ENCODE results near the gene ARHGAP24. TPM values are rescaled to one million over a fixed set of nuclear protein-coding genes. Genes with fewer than 3 reads are reported as not detected.

The ARHGAP24 gene
- polyA plus RNA-seq, 1 of the 3 experiments (the other 2 are of a cell fraction), result 1.4 TPM

DNA sequence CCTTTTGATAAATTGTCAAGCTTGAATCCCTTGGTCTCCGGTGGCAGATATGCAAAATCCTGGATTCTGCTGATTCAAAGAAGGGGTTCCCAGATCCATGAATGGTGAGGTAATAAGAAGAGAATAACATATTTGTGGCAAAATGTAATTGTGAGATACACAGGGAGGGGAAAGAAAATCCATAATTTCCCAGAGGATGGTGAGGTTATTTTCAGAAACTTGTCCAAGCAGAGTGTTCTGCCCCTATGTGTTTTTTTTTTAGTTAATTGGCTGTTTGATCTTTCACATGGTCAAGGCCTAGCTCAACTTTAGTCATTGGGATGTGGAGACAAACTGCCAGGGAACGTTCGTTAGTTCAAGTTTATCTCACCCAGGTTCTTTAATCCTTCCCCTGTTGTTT lies 476.1 kb downstream of the ARHGAP24 start:
- no peak for DNase-seq
- CTCF ChIA-PET, result interaction anchor here (2.6 kb wide), 1 partner anchor 154 kb away, joined by 9 read pairs; no protein-coding TSS in a partner anchor
- Histone ChIP-seq H3K4me2 (no peak overlapping the region), H2AFZ (ENCODE audit: low read depth) (no peak overlapping the region), H3K79me2 (ENCODE audit: insufficient read depth) (no peaks in the 10 kb centered on the region), H3K4me1 (ENCODE audit: control insufficient read depth in 1 of 2, insufficient read depth in 2 of 2, low read depth in 1 of 2, low read length in 1 of 2) (peaks cover 0 to 2% of the 10 kb centered on the region in 2 experiments; a peak in 2 of 4 replicates), H3K9ac (no peak overlapping the region), H3K27ac (ENCODE audit: low read depth in 2 of 2, low read length in 1 of 2) (no peak overlapping the region), H4K20me1 (ENCODE audit: insufficient read depth) (no peaks in the 10 kb centered on the region), H3K36me3 (replicated peaks in 1 of 2; ENCODE audit: control insufficient read depth in 1 of 2, insufficient read depth in 2 of 2, low read length in 1 of 2) (no peaks in the 10 kb centered on the region), H3K9me3 (no peaks in the 10 kb centered on the region), H3K27me3 (ENCODE audit: insufficient read depth) (no peaks in the 10 kb centered on the region), H3K9me2 (no peaks in the 10 kb centered on the region), H3K4me3 (ENCODE audit: low read depth in 2 of 2, low read length in 1 of 2) (no peak overlapping the region), H3F3A (replicated peaks; ENCODE audit: insufficient read depth) (peaks cover 3% of the 10 kb centered on the region)
- POLR2A ChIA-PET, result no interaction called here
- TF ChIP-seq SIN3A (IDR thresholded peaks at IDR 0.05; ENCODE audit: borderline replicate concordance, low read depth, low read length) (no peak), RCOR1 (IDR thresholded peaks at IDR 0.05; ENCODE audit: low read length) (no peak), TEAD4 (IDR thresholded peaks at IDR 0.05; ENCODE audit: borderline replicate concordance, insufficient read depth) (no peak), ELF1 (IDR thresholded peaks at IDR 0.05) (no peak)
- WGBS (ENCODE audit: low lambda C conversion rate), result 91% methylated on average over 3 of the region's 3 CpGs

DNA sequence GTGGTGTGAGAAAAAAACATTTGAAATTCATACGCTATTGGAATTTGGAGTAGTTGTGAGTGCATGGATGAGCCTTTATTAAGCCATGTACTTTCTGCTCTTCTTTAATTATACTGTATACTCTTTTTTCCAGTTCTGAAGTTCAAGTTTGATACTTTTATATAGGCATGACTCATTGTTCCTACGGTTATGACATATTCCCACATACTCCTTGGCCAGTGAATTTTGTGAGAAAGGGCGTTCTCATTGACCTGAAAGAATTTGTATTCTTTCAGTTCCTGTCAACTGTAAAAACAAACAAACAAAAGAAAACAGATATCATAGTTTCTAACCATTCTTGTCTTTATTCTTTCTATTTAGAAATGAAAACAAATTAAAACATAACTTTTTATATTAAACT lies 477.6 kb downstream of the ARHGAP24 start:
- H3K27ac ChIP-seq (ENCODE audit: low read depth in 2 of 2, low read length in 1 of 2), result peak overlapping the region in 1 of 2 experiments; percentile 61; a peak in 1 of 4 replicates
- no peaks in the 10 kb centered on the region for H4K20me1 ChIP-seq (ENCODE audit: insufficient read depth)
- peak overlapping the region; percentile 39; the same call in 1 of the 2 replicates for H3K4me2 ChIP-seq
- POLR2A ChIA-PET, result no interaction called here
- DNase-seq, result no peak
- WGBS (ENCODE audit: low lambda C conversion rate), result 76% methylated on average over 3 of the region's 3 CpGs
- H3K27me3 ChIP-seq (ENCODE audit: insufficient read depth), result no peaks in the 10 kb centered on the region
- no peaks in the 10 kb centered on the region for H3K9me3 ChIP-seq
- peaks cover 0 to 2% of the 10 kb centered on the region in 2 experiments; a peak in 2 of 4 replicates for H3K4me1 ChIP-seq (ENCODE audit: control insufficient read depth in 1 of 2, insufficient read depth in 2 of 2, low read depth in 1 of 2, low read length in 1 of 2)
- H3K79me2 ChIP-seq (ENCODE audit: insufficient read depth), result no peaks in the 10 kb centered on the region
- CTCF ChIA-PET, result interaction anchor here (2.6 kb wide), 1 partner anchor 156 kb away, joined by 9 read pairs; no protein-coding TSS in a partner anchor
- no peaks in the 10 kb centered on the region for H3K36me3 ChIP-seq (replicated peaks in 1 of 2; ENCODE audit: control insufficient read depth in 1 of 2, insufficient read depth in 2 of 2, low read length in 1 of 2)
- peaks cover 3% of the 10 kb centered on the region for H3F3A ChIP-seq (replicated peaks; ENCODE audit: insufficient read depth)
- no peak overlapping the region for H3K4me3 ChIP-seq (ENCODE audit: low read depth in 2 of 2, low read length in 1 of 2)
- H2AFZ ChIP-seq (ENCODE audit: low read depth), result no peak overlapping the region
- TF ChIP-seq, protein P1, sequence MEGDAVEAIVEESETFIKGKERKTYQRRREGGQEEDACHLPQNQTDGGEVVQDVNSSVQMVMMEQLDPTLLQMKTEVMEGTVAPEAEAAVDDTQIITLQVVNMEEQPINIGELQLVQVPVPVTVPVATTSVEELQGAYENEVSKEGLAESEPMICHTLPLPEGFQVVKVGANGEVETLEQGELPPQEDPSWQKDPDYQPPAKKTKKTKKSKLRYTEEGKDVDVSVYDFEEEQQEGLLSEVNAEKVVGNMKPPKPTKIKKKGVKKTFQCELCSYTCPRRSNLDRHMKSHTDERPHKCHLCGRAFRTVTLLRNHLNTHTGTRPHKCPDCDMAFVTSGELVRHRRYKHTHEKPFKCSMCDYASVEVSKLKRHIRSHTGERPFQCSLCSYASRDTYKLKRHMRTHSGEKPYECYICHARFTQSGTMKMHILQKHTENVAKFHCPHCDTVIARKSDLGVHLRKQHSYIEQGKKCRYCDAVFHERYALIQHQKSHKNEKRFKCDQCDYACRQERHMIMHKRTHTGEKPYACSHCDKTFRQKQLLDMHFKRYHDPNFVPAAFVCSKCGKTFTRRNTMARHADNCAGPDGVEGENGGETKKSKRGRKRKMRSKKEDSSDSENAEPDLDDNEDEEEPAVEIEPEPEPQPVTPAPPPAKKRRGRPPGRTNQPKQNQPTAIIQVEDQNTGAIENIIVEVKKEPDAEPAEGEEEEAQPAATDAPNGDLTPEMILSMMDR (IDR thresholded peaks at IDR 0.05), result no peak
- TF ChIP-seq TEAD4 (IDR thresholded peaks at IDR 0.05; ENCODE audit: borderline replicate concordance, insufficient read depth) (no peak), MXI1 (IDR thresholded peaks at IDR 0.05; ENCODE audit: low read depth, low read length) (no peak), RXRA (IDR thresholded peaks at IDR 0.05; ENCODE audit: borderline replicate concordance, low read depth) (no peak), RCOR1 (IDR thresholded peaks at IDR 0.05; ENCODE audit: low read length) (no peak), CHD2 (IDR thresholded peaks at IDR 0.05; ENCODE audit: low read length, partially characterized antibody) (no peak), RFX5 (IDR thresholded peaks at IDR 0.05; ENCODE audit: low read length) (no peak), FOXJ3 (CRISPR knock-in tag; IDR thresholded peaks at IDR 0.05) (no peak), EZH2phosphoT487 (IDR thresholded peaks at IDR 0.05; ENCODE audit: borderline replicate concordance, low read depth) (no peak), SMC3 (IDR thresholded peaks at IDR 0.05; ENCODE audit: low read depth, low read length) (no peak), POLR2AphosphoS5 (IDR thresholded peaks at IDR 0.05; ENCODE audit: low read depth, low read length) (no peak), MEF2A (IDR thresholded peaks at IDR 0.05; ENCODE audit: borderline replicate concordance, low read depth) (no peak), RAD21 (IDR thresholded peaks at IDR 0.05; ENCODE audit: low read length) (no peak), NFIC (IDR thresholded peaks at IDR 0.05; ENCODE audit: borderline replicate concordance) (no peak), FOXM1 (IDR thresholded peaks at IDR 0.05; ENCODE audit: low read depth) (no peak), SIN3A (IDR thresholded peaks at IDR 0.05; ENCODE audit: borderline replicate concordance, low read depth, low read length) (no peak), ELF1 (IDR thresholded peaks at IDR 0.05) (no peak)
- TF ChIP-seq, protein P2, sequence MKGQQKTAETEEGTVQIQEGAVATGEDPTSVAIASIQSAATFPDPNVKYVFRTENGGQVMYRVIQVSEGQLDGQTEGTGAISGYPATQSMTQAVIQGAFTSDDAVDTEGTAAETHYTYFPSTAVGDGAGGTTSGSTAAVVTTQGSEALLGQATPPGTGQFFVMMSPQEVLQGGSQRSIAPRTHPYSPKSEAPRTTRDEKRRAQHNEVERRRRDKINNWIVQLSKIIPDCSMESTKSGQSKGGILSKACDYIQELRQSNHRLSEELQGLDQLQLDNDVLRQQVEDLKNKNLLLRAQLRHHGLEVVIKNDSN (IDR thresholded peaks at IDR 0.05; ENCODE audit: borderline replicate concordance, low read depth), result no peak
- TF ChIP-seq, protein P3, sequence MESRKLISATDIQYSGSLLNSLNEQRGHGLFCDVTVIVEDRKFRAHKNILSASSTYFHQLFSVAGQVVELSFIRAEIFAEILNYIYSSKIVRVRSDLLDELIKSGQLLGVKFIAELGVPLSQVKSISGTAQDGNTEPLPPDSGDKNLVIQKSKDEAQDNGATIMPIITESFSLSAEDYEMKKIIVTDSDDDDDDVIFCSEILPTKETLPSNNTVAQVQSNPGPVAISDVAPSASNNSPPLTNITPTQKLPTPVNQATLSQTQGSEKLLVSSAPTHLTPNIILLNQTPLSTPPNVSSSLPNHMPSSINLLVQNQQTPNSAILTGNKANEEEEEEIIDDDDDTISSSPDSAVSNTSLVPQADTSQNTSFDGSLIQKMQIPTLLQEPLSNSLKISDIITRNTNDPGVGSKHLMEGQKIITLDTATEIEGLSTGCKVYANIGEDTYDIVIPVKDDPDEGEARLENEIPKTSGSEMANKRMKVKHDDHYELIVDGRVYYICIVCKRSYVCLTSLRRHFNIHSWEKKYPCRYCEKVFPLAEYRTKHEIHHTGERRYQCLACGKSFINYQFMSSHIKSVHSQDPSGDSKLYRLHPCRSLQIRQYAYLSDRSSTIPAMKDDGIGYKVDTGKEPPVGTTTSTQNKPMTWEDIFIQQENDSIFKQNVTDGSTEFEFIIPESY (IDR thresholded peaks at IDR 0.05; ENCODE audit: borderline replicate concordance, low read depth), result no peak
- TF ChIP-seq, protein P4, sequence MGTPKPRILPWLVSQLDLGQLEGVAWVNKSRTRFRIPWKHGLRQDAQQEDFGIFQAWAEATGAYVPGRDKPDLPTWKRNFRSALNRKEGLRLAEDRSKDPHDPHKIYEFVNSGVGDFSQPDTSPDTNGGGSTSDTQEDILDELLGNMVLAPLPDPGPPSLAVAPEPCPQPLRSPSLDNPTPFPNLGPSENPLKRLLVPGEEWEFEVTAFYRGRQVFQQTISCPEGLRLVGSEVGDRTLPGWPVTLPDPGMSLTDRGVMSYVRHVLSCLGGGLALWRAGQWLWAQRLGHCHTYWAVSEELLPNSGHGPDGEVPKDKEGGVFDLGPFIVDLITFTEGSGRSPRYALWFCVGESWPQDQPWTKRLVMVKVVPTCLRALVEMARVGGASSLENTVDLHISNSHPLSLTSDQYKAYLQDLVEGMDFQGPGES (IDR thresholded peaks at IDR 0.05; ENCODE audit: low read depth, low read length), result no peak
- no peak overlapping the region for H3K9ac ChIP-seq
- H3K9me2 ChIP-seq, result no peaks in the 10 kb centered on the region

Data from SK-N-SH (cell line).